ENCODE measurements around the gene SRXN1.

The SRXN1 gene

GRCh38 chr20:609371-609964 is 43.5 kb downstream of the SRXN1 start:
- no peak for DNase-seq (ENCODE audit: extremely low read depth in 1 of 2, low read depth in 1 of 2)

DNA sequence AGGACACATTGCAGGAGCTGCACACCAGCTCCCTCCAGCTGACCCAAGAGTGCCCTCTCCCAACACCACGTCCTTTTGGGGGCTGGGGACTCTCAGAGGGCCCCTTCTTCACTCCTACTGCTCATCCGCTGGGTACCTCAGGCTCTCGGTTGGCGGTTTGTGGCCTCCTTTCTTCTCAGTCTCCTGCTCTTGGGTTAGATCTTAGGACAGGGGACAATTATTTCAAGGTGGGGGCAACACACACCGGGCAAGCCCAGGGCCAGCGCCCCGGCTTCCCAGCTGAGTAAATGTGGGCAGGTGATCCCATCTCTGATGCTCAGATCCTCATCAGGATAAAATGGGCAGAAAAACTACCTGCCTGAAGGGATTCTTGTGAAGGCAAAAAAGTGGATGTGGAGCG is 44.0 kb downstream of the SRXN1 start:
- no peak for DNase-seq (ENCODE audit: extremely low read depth in 1 of 2, low read depth in 1 of 2)

DNA sequence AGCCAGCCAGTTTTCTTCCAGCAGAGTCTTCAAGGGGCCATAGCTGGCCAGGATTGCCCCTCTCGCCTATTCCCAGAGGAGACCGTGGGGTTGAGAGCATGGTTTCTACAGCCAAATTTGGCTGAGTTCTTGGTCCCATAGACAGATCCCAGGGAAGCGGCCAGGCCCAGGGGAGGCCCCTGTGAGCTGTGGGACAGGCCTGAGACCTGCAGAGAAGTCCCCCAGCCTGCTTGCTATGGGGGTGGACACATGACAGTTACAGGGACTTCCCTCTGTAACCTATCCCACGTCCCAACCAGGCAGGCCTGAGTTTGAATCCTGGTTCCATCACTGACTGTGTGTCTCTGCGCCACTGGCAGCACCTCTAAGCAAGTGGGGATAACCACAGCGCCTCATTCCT is 45.5 kb downstream of the SRXN1 start:
- DNase-seq (ENCODE audit: extremely low read depth in 1 of 2, low read depth in 1 of 2): no peak

GRCh38 chr20:605237-605636 is 47.8 kb downstream of the SRXN1 start:
- no peak for DNase-seq (ENCODE audit: extremely low read depth in 1 of 2, low read depth in 1 of 2)

- DNase-seq (ENCODE audit: extremely low read depth in 1 of 2, low read depth in 1 of 2): no peak
Measured at GRCh38 chr20:603116-603640, 49.8 kb downstream of the SRXN1 start.

GRCh38 chr20:602111-602970 is 50.7 kb downstream of the SRXN1 start:
- no peak for DNase-seq (ENCODE audit: extremely low read depth in 1 of 2, low read depth in 1 of 2)

DNA sequence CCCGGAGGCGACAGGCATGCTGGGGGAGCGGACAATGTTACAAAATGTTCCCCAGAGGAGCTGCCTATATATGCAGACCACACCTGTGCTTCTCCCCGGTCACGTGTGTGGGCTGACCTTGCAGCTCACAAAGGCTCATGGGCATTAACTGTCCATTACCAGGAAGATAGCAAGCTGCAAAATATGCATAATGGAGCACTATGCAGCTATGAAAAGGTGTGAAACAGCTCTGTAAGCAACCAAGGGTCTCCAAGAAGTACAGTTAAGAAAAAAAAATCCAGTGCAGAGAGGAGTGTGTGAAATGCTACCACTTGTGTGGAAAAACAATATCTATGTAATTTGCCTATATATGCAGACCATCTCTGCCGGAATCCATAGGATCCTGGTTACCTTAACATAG is 52.3 kb downstream of the SRXN1 start:
- no peak for DNase-seq (ENCODE audit: extremely low read depth in 1 of 2, low read depth in 1 of 2)

DNA sequence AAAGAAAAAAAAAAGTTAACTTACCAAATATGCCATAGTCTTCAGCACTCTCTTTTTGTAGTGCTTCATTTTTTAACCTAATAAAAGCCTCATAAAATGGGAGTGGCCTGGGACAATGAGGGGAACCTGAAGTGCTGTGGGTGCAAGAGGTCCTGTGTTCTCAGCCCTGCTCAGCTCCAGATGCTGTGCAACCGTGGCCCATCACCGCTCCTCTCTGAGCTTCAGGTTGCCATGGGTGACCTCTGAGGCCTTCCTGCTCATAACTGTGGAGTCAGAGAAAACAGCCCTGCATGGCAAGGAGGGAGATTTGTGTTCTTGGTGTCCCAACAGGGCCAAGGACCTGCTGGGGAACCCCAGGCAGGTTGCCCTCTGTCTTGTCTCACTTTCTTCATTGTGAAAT is 52.9 kb downstream of the SRXN1 start:
- DNase-seq (ENCODE audit: extremely low read depth in 1 of 2, low read depth in 1 of 2): no peak

DNA sequence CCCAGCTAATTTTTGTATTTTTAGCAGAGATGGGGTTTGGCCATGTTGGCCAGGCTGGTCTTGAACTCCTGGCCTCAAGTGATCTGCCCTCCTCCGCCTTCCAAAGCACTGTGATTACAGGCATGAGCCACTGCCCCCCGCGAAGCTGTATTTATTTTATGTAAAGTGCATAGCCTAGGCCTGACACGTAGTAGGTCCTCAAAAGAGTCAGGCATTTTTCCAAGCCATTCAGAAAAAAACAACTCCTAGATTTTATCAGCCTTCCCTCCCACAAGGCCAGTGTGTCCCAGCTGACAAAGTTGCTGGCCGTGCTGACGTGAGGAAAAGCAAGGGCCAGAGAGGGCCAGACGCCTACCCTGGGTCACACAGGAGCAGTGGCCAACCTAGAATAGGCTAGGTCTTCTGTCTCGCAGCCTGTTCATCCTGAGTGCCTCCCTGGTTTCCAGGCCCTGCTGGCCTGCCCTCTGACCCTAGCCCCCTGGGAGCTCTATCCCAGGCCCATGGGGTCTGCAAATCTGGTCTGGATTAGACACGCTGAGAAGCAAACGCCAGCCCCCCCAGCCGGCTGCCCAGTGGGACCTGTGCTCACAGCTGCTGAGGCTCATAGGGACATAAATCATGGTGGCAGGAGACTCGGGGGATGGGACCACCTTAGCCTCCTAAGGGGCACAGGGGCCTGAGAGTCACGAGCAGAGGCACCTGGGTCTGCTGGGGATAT is 54.7 kb downstream of the SRXN1 start:
- DNase-seq (ENCODE audit: extremely low read depth in 1 of 2, low read depth in 1 of 2): no peak

- no peak for DNase-seq (ENCODE audit: extremely low read depth in 1 of 2, low read depth in 1 of 2)
Measured at GRCh38 chr20:597560-597959, 55.4 kb downstream of the SRXN1 start.
